SK-MEL-5 (cell line): ENCODE data around the gene GSE1. TPM values are rescaled to one million over a fixed set of nuclear protein-coding genes. Genes with fewer than 3 reads are reported as not detected.

ENCODE experiments used
- DNase-seq: peaks from one replicate; pipeline ENCODE4 v3.0.0-alpha.2; 2016; ENCODE audit warnings: low read depth, low spot score
- in situ Hi-C: cut with HindIII; loops from 2 replicates; pipeline ENCODE4 v1.10.0; 2016; ENCODE audit warnings: low sequenced_read_pairs, high pct_unique_total_duplicates, low pct_unique_long_range_greater_than_20kb
- total RNA-seq: library from RNA; depleted of rRNA; stranded (reverse); fragments of >200 nt; shearing (Covaris generic); gene quantifications from 2 replicates; pipeline ENCODE4 v1.2.3, GENCODE V29; 2014

Gene GSE1
- total RNA-seq, 1 experiment from 2014 or later: 5.8 TPM

- in situ Hi-C loops: no loop called here
Observed at GRCh38 chr16:85634747-85635544, 21.8 kb downstream of the GSE1 start.

GRCh38 chr16:85635545-85636140, 22.5 kb downstream of the GSE1 start:
- in situ Hi-C loops: no loop called here

More at GRCh38 chr16:85634747-85635544, 21.8 kb downstream of the GSE1 start:
- no peak for DNase-seq

GRCh38 chr16:85636234-85636812, 23.2 kb downstream of the GSE1 start:
- in situ Hi-C loops: no loop called here
- no peak for DNase-seq

More at GRCh38 chr16:85635545-85636140, 22.5 kb downstream of the GSE1 start:
- no peak for DNase-seq

- DNase-seq: no peak
- in situ Hi-C loops: no loop called here
Observed at GRCh38 chr16:85637061-85637807, 24.1 kb downstream of the GSE1 start.

- no peak for DNase-seq
- in situ Hi-C loops: no loop called here
Observed at GRCh38 chr16:85637808-85638647, 24.9 kb downstream of the GSE1 start.

- no peak for DNase-seq
- in situ Hi-C loops: no loop called here
Observed at GRCh38 chr16:85638695-85639409, 25.7 kb downstream of the GSE1 start.

- in situ Hi-C loops: no loop called here
- DNase-seq: no peak
Observed at GRCh38 chr16:85639529-85640253, 26.6 kb downstream of the GSE1 start.

- in situ Hi-C loops: no loop called here
- no peak for DNase-seq
Observed at GRCh38 chr16:85640254-85640558, 27.1 kb downstream of the GSE1 start.

- DNase-seq: no peak
- in situ Hi-C loops: no loop called here
Observed at GRCh38 chr16:85640585-85640984, 27.5 kb downstream of the GSE1 start.

- in situ Hi-C loops: no loop called here
- DNase-seq: no peak
Observed at GRCh38 chr16:85641305-85641704, 28.2 kb downstream of the GSE1 start.

- no peak for DNase-seq
- in situ Hi-C loops: no loop called here
Observed at GRCh38 chr16:85641776-85642176, 28.7 kb downstream of the GSE1 start.

GRCh38 chr16:85642762-85643358, 29.7 kb downstream of the GSE1 start:
- DNase-seq: no peak
- in situ Hi-C loops: no loop called here

- in situ Hi-C loops: no loop called here
- no peak for DNase-seq
Observed at GRCh38 chr16:85643631-85644030, 30.5 kb downstream of the GSE1 start.

- no peak for DNase-seq
- in situ Hi-C loops: no loop called here
Observed at GRCh38 chr16:85644093-85644712, 31.1 kb downstream of the GSE1 start.

- in situ Hi-C loops: no loop called here
- DNase-seq: no peak
Observed at GRCh38 chr16:85645021-85645589, 32.0 kb downstream of the GSE1 start.
